Activated naive CD8-positive, alpha-beta T cell treated with anti-CD3 and anti-CD28 coated beads for 36 hours (primary cell): Measurements from ENCODE around the gene CDC42EP1. TPM values are rescaled to one million over a fixed set of nuclear protein-coding genes. Genes with fewer than 3 reads are reported as not detected.

Experiments
- DNase-seq: peaks from one replicate; pipeline ENCODE4 v3.0.0; 2021
- H3K27ac Mint-ChIP-seq: one replicate; pipeline ENCODE4 v1.8.0; 2022; ENCODE audit warnings: mild to moderate bottlenecking, moderate library complexity, mixed read lengths
- H3K27me3 Mint-ChIP-seq: one replicate; pipeline ENCODE4 v1.8.0; 2022; ENCODE audit warnings: mild to moderate bottlenecking, mixed read lengths
- H3K36me3 Mint-ChIP-seq: one replicate; pipeline ENCODE4 v1.8.0; 2021; ENCODE audit warnings: mild to moderate bottlenecking, mixed read lengths
- H3K4me1 Mint-ChIP-seq: one replicate; pipeline ENCODE4 v1.8.0; 2021; ENCODE audit warnings: mixed read lengths
- H3K4me3 Mint-ChIP-seq: one replicate; pipeline ENCODE4 v1.8.0; 2022; ENCODE audit warnings: mild to moderate bottlenecking, moderate library complexity, mixed read lengths
- H3K9me3 Mint-ChIP-seq: one replicate; pipeline ENCODE4 v1.8.0; 2022; ENCODE audit warnings: mixed read lengths
- total RNA-seq, 2 experiments: library from RNA; stranded (reverse); gene quantifications; one replicate each; pipeline ENCODE4 v1.2.3, GENCODE V29; 2021

CDC42EP1 gene
- total RNA-seq, 2 experiments from 2014 or later = 0.25 to 0.32 TPM

DNA sequence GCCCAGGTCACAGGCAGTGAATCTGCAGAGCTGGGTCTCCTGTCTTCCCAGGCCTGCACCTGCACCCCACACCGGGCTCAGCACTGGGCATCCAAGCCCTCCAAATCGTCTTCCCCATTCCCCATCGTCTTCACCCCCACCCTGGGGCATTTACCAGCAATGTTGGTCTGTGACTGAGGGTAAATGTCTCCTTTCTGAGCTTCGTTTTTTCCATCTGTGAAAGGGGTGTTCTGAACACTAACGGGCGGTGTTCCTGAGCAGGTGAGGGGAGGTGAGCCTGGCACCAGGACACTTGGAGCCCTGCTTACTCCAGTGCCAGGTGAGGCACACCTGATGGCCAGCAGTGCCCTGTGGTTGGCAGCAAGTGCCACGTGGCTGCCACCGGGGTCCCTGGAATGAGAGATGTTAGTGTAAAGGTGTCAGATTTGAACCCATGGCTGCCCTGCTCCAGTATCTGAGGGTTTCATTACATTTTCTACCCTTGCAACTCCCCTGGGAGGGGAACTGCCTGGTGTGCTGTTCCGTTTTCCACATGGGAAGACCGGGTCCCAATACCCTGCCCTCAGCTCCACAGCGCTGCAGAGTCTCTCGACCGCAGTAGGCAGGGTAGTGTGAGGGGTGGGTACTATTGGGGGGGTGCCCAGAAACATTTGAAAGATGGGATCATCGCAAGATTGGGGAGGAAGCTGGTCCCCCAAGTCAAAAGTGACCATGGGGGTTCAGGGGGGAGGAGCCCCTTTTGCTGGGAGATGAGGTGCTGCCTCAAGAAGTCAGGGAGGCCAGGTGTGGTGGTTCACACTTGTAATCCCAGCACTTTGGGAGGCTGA, 2.0 kb downstream of the CDC42EP1 start:
- Mint-ChIP-seq H3K4me1 (peaks cover 22% of the 10 kb centered on the region), H3K27me3 (peaks cover 71% of the 10 kb centered on the region), H3K36me3 (no peaks in the 10 kb centered on the region), H3K4me3 (peak overlapping the region; percentile 59), H3K27ac (peak overlapping the region; percentile 29), H3K9me3 (no peaks in the 10 kb centered on the region)
- no peak for DNase-seq

- Mint-ChIP-seq H3K27ac (no peak overlapping the region), H3K4me1 (peaks cover 25% of the 10 kb centered on the region), H3K27me3 (peaks cover 61% of the 10 kb centered on the region), H3K9me3 (no peaks in the 10 kb centered on the region), H3K36me3 (no peaks in the 10 kb centered on the region), H3K4me3 (no peak overlapping the region)
- no peak for DNase-seq
Observed at GRCh38 chr22:37563153-37564081, 3.1 kb downstream of the CDC42EP1 start.

DNA sequence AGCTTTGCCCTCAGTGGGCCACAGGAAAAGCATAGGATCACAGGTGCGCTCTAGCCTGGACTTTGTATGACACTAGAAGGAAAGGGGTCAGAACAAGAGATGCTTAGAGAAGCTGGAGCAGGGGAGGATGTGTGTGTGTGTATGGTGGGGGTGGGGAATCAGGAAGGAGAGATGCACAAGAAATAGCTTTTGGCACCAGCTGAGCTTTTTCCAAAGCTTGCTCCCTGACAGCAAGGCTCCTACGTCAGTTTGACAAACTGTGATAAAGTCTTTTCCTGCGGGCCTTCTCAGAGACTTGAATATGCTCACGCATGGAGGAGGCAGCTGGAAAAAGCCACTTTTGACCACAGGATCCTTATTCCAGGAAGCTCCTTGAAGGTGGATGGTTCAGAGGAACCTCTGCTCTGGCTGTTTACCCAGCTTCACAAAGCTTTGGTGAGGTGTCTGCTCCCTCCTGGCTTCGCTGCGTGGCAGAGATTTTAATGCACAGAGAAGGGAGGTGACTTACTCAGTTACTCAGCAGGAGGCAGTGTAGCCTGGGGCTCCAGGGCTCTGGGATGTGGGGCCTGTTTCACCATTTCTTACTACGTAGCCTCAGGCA, 3.9 kb downstream of the CDC42EP1 start:
- DNase-seq = no peak
- Mint-ChIP-seq H3K36me3 (no peaks in the 10 kb centered on the region), H3K4me1 (peaks cover 25% of the 10 kb centered on the region), H3K27me3 (peaks cover 54% of the 10 kb centered on the region), H3K4me3 (no peak overlapping the region), H3K9me3 (no peaks in the 10 kb centered on the region), H3K27ac (no peak overlapping the region)

- Mint-ChIP-seq H3K27me3 (peaks cover 45% of the 10 kb centered on the region), H3K27ac (no peak overlapping the region), H3K4me1 (peaks cover 25% of the 10 kb centered on the region), H3K36me3 (no peaks in the 10 kb centered on the region), H3K4me3 (no peak overlapping the region), H3K9me3 (no peaks in the 10 kb centered on the region)
- no peak for DNase-seq
Observed at GRCh38 chr22:37565830-37566229, 5.5 kb downstream of the CDC42EP1 start.

GRCh38 chr22:37566329-37566837, 6.1 kb downstream of the CDC42EP1 start:
- Mint-ChIP-seq H3K9me3 (no peaks in the 10 kb centered on the region), H3K4me1 (peaks cover 25% of the 10 kb centered on the region), H3K27ac (peak overlapping the region; percentile 36), H3K27me3 (peaks cover 40% of the 10 kb centered on the region), H3K36me3 (no peaks in the 10 kb centered on the region), H3K4me3 (peak overlapping the region; percentile 47)
- peak; percentile 42 for DNase-seq

DNA sequence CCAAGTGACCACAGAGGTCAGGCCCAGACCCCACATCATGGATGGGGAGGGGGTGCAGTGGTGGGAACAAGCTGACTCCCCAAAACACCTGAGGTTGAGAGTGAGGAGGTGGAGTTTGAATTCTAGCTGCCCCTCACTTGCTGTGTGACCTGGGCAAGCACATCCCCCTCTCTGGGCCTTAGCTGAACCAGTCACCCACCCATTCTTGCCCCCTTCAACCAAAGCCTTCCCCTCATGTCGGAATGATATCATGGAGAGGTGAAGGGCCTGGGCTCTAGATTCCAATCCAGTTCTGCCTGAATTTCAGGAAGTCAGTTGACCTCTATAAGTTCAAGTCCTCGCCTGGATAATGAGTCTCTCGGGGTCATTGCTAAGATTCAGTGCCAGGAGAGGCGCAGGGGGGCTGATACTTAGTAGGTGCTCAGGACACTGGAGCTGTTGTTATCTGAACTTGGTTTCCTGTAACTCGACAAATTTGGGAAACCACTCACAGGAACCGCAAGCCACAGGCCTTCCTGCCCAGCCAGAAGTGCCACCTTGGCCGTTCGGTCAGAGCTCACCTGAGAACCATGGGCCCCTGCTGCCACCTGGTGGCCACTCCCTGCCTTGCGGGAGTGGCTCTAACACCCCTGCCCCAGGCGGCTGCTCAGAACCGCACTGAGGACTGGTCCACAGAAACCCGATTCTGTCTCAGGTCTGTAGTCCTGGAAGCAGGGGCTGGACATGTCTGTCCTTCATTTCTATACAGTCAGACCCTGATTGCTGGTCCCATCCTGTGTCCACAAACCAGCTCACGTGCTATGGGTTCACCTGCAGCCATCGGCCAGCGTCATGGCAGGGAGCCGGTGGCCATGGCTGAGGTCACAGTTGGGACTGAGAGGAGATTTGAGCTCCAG, 6.9 kb downstream of the CDC42EP1 start:
- Mint-ChIP-seq H3K27me3 (peaks cover 32% of the 10 kb centered on the region), H3K9me3 (no peaks in the 10 kb centered on the region), H3K36me3 (no peaks in the 10 kb centered on the region), H3K4me1 (peaks cover 20% of the 10 kb centered on the region), H3K4me3 (no peak overlapping the region), H3K27ac (peak overlapping the region; percentile 36)
- DNase-seq = peak; percentile 90

GRCh38 chr22:37568012-37568411, 7.7 kb downstream of the CDC42EP1 start:
- DNase-seq = no peak
- H3K27ac Mint-ChIP-seq = no peak overlapping the region
- H3K4me1 Mint-ChIP-seq = peaks cover 15% of the 10 kb centered on the region
- no peak overlapping the region for H3K4me3 Mint-ChIP-seq
- no peaks in the 10 kb centered on the region for H3K36me3 Mint-ChIP-seq
- H3K9me3 Mint-ChIP-seq = no peaks in the 10 kb centered on the region
- peaks cover 24% of the 10 kb centered on the region for H3K27me3 Mint-ChIP-seq

GRCh38 chr22:37568448-37569008, 8.2 kb downstream of the CDC42EP1 start:
- no peak for DNase-seq
- Mint-ChIP-seq H3K27me3 (peaks cover 18% of the 10 kb centered on the region), H3K4me1 (peaks cover 15% of the 10 kb centered on the region), H3K27ac (no peak overlapping the region), H3K4me3 (no peak overlapping the region), H3K36me3 (no peaks in the 10 kb centered on the region), H3K9me3 (no peaks in the 10 kb centered on the region)

DNA sequence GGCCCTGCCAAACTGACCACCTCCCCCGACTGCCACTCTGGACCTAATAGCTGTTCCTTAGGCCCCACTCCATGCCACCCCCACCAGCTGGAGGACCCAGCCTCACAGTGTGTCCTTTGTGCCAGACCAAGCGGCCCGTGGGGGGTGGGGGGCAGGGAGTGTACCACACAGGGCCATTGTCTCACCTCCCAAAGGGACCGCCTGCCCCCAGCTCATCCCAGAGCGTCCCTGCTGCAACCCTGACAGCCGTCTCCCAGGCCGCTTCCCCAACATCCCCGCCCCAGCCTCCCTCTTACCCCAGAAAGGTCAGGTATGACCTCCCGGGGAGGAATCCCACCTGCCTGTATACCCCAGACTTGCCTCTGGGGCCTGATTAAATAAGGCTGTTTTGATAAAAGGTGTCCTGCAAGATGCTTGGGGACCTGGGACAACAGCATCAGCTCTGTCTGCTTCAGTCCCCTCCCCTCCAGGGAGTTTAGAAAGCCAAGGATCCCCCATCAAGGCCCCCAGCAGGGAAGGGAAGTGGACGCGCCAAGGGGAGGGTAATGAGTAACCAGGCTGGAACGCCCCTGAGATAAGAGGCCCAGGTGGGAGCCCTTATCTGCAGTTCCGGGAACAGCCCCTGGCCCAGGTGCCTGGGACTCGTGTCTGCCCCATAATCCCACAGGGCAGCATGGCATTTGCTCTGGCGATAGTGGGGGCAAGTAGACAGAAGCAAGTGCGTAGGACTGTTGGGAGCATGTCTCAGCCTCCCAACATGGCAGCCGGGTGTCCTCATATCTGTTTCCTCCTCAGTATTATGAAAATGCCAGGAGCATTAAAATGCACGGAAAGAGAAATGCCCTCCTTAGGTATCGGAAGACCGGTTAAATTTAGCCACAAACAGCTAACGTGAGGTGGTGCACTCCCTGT, 9.0 kb downstream of the CDC42EP1 start:
- Mint-ChIP-seq H3K27ac (no peak overlapping the region), H3K27me3 (peaks cover 11% of the 10 kb centered on the region), H3K36me3 (no peaks in the 10 kb centered on the region), H3K4me1 (peaks cover 15% of the 10 kb centered on the region), H3K4me3 (no peak overlapping the region), H3K9me3 (no peaks in the 10 kb centered on the region)
- DNase-seq = no peak

- H3K36me3 Mint-ChIP-seq = no peaks in the 10 kb centered on the region
- no peak overlapping the region for H3K4me3 Mint-ChIP-seq
- H3K27me3 Mint-ChIP-seq = peaks cover 5% of the 10 kb centered on the region
- H3K4me1 Mint-ChIP-seq = peaks cover 15% of the 10 kb centered on the region
- H3K27ac Mint-ChIP-seq = no peak overlapping the region
- no peaks in the 10 kb centered on the region for H3K9me3 Mint-ChIP-seq
- no peak for DNase-seq
Observed at GRCh38 chr22:37569921-37570660, 9.8 kb downstream of the CDC42EP1 start.

- no peak for DNase-seq
- H3K9me3 Mint-ChIP-seq = no peaks in the 10 kb centered on the region
- no peak overlapping the region for H3K4me3 Mint-ChIP-seq
- H3K4me1 Mint-ChIP-seq = peaks cover 15% of the 10 kb centered on the region
- peaks cover 3% of the 10 kb centered on the region for H3K27me3 Mint-ChIP-seq
- H3K27ac Mint-ChIP-seq = no peak overlapping the region
- no peaks in the 10 kb centered on the region for H3K36me3 Mint-ChIP-seq
Observed at GRCh38 chr22:37570661-37570976, 10.3 kb downstream of the CDC42EP1 start.

DNA sequence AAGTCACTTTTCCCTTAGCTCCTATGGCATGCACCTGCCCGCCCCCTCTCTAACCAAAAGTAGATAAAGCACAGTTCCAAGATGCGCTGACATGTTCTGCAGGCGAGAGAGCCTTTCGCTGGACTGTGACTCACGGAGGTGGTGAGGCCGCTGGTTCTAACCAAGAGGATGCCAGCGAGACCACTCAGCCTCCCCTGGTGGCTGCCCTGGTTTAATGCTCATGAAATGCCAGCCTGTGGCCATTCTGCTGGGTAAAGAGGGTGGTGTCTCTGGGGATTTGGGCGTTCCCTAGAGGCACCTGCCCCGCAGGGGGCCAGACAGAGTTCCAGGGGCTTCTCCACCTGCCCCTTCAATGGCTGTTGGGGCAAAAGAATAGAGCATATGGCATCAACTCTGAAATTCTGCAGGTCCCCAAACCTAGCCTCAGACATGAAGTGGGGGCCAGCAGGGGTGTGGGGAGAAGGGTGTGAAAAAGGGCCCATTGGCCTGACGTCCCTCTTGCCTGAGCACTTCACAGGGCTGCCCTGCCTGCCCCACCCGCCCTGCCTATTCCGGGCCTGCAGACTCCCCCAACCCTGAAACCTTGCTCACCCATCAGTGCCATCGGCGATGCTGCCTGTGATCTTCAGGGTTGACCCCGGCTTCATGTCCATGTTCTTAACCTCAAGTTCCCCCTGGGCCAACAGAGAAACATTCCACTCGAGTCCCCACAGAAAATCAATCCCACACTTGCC, 11.1 kb downstream of the CDC42EP1 start:
- H3K36me3 Mint-ChIP-seq = no peaks in the 10 kb centered on the region
- H3K4me3 Mint-ChIP-seq = no peak overlapping the region
- no peak for DNase-seq
- peaks cover 11% of the 10 kb centered on the region for H3K4me1 Mint-ChIP-seq
- no peaks in the 10 kb centered on the region for H3K27me3 Mint-ChIP-seq
- no peak overlapping the region for H3K27ac Mint-ChIP-seq
- H3K9me3 Mint-ChIP-seq = no peaks in the 10 kb centered on the region
